Posterior cingulate gyrus (tissue), 11 donors: ENCODE data around the gene TES.
"Not testable (repeated sequence)": the region's sequence is repeated elsewhere in the genome, so short reads cannot be mapped to it uniquely, and the experiment has no call there.

ENCODE experiments used
- DNase-seq, 10 donors: peaks; one replicate each; pipeline versions ENCODE4 v3.0.0 to v3.0.0-alpha.2; 2020 to 2021; ENCODE audit warnings: mixed read lengths in 3 of 10
- intact Hi-C: fragments of 100-400 bp; cut with DNase I; formaldehyde crosslinking; loops from one replicate; pipeline ENCODE4 v1.15.1; 2023

The TES gene

DNA sequence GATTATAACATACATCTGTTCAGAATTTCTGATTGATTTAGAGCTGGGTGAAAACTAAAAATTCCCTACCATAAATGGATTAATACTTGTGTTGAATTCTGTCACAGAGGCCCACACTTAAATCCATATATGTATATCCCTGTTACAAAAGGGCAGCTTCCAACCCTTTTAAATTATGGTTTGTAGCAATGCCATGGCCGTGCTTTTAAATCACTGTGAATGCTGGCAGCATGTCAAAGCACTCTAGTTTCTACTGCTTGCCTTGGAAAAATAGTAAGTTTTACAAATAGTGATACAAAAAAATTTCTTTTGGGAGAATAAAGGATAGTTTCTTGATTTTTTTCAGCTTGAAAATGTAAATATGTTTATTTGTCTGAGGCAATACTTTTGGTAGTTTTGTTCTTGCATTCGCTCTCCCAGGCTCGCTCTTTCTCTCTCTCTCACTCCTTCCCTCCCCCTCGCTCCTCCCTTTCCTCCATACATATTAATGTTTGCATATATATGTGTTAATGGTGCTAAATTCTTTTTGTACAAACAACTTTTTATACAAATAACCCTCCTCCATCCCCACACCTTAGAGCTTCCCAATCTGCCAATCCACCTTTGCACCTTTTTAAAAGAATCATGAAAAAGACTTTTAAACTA, 29.8 kb downstream of the TES start:
- DNase-seq: no peak
- intact Hi-C loops: no loop called here

DNA sequence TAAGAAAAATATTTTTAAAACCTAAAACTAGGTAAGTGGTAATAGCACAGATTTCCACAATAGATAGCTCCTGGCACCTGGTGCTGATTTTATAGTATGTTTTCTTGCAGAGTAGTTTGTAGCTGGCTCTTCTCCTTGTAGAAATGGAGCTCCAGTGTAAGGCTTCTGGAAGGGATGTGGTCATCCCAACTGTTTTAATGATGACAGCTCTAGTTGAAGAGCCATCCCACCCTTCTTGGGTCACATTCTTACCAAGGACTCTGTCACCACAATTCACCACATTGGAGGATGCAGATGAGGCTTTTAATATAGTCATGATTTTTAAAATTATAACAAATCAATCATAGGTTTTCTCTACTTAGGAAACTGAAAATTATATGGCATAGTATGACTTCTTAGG, 31.0 kb downstream of the TES start:
- DNase-seq: no peak
- intact Hi-C loops: no loop called here

DNA sequence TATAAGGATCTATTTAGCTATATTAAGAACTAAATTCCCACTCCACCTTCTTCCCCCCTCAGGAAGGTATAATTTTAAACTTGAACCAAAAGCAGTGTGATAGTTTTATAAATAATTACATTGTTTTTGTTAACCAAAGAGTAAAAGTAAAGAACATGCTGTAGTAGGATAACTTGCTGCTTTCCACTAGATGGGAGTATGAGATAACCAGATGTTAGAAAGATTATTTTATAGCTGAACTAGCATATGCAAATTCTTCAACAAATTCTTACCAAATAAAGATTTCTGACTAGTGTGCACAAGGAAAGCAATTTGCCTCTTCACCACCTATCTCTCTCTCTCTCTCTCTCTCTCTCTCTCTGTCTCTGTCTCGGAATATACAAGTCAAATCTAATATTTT, 31.8 kb downstream of the TES start:
- DNase-seq: no peak
- intact Hi-C loops: no loop called here

DNA sequence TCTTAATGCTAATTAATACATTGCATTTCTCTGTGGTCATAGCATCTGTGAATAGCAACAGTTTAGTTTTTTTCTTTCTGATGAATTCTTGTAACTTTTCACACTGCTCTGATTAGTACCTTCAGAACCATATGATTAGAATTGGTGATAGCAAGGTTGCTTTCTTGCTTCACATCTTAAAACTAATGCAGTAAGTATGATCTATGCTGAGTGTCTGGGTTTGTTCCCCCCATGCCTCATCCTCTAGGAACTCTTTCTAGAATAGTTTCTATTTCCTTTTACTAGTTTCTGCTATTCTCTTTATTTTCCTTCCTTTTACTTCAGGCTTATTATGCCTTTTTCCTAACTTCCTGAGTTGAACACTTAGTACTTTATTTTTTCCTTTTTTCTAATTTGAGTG, 32.4 kb downstream of the TES start:
- intact Hi-C loops: no loop called here
- no peak for DNase-seq

DNA sequence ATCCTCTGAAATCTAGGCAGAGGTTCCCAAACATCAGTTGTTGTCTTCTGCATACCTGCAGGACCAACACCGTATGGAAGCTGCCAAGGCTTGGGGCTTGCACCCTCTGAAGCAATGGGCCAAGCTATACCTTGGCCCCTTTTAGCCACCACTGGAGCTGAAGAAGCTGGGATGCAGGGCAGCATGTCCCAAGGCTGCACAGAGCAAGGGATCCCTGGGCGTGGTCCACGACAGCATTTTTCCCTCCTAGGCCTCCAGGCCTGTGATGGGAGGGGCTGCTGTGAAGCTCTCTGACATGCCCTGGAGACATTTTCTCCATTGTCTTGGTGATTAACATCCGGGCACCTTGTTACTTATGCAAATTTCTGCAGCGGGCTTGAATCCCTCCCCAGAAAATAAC, 34.5 kb downstream of the TES start:
- DNase-seq: peak in 1 of 10 donors; percentile 29
- intact Hi-C loops: not testable (repeated sequence)

DNA sequence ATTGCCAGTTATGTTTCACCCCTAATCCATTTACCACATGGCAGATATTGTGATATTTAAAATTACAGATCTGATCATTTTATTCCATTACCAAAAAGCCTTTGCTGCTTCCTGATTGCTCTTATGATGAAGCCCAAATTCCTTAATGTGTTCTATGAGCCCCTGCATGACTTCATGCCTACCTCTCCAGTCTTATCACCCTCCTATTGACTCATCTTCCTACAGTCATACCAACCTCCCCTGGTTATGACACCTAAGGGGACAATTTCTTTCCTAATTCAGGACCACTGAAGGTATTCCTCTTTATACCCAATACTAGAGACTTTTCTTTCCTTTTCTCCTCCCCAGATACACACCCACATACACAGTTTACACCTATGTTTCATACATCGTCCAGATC, 36.0 kb downstream of the TES start:
- DNase-seq: no peak
- intact Hi-C loops: no loop called here

DNA sequence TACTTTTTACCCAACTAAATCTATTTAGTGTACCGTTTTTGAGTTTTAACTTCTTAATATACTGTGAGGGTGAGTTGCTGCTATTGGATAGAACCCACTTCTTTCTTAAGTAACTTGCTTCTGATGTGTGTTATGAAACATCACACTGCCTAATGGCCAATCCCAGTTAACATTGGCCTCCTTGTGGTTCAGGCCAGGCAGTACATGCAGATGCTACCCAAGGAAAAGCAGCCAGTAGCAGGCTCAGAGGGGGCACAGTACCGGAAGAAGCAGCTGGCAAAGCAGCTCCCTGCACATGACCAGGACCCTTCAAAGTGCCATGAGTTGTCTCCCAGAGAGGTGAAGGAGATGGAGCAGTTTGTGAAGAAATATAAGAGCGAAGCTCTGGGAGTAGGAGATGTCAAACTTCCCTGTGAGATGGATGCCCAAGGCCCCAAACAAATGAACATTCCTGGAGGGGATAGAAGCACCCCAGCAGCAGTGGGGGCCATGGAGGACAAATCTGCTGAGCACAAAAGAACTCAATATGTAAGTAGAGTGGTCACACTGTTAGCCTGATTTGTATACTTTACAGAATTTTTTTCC, 39.7 kb downstream of the TES start:
- DNase-seq: no peak
- intact Hi-C loops: no loop called here

DNA sequence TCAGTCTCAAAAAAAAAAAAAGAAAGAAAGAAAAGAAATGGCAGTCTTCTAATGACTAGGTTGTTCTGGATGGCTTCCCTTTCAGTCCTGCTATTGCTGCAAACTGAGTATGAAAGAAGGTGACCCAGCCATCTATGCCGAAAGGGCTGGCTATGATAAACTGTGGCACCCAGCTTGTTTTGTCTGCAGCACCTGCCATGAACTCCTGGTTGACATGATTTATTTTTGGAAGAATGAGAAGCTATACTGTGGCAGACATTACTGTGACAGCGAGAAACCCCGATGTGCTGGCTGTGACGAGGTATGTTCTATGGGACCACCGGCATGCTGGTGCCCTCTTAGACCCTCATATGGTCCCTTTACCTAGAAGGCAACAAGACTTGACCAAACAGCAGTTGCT, 41.3 kb downstream of the TES start:
- DNase-seq: no peak
- intact Hi-C loops: no loop called here

DNA sequence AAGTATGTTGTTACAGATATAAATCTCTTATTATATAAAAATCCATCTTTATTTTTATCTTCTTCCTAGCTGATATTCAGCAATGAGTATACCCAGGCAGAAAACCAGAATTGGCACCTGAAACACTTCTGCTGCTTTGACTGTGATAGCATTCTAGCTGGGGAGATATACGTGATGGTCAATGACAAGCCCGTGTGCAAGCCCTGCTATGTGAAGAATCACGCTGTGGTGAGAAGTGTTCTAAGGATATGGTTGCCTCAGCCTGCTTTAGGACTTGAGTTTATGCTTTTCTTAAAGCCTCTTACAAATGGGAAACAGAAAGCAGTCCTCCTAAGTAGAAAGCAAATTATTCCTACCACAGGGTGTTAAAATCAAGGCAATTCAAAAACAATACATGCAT, 41.9 kb downstream of the TES start:
- no peak for DNase-seq
- intact Hi-C loops: no loop called here

DNA sequence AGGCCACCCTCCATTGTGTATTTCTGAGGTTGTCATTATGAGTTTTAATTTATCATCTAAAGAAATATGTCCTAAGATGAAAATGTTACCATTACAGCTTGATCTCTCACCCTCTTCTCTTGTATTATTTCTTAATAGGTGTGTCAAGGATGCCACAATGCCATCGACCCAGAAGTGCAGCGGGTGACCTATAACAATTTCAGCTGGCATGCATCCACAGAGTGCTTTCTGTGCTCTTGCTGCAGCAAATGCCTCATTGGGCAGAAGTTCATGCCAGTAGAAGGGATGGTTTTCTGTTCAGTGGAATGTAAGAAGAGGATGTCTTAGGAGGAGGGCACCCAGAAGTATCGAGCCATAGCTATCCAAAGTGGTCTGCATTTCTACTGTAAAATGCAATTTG, 46.8 kb downstream of the TES start:
- intact Hi-C loops: loop anchor here (5.0 kb wide), 1 partner anchor 270 kb away; the partner anchor contains the start of gene CAV1
- DNase-seq: no peak

DNA sequence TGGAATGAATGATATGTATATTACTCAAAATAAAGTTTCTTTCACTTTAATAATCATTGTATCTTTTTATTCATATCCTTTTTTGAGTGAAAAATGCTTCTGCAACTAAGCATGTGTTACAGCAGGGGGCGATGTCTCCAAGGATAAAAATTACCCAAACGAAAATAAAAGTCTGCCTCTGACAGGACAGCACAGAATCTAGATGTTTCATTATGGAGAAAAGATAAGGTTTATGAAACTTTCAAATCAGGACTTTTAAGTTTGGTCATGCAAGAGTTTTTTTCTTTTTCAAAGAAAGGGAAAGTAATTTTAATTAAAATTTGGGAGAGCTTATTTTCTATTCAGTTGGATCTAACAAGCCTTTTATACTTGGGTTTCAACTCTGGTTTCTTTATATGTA, 48.4 kb downstream of the TES start:
- peak in 1 of 10 donors; percentile 24 for DNase-seq
- intact Hi-C loops: loop anchor here (1.0 to 5.0 kb wide), 3 partner anchors 269 to 550 kb away; partner anchors contain the start of gene CAV1

DNA sequence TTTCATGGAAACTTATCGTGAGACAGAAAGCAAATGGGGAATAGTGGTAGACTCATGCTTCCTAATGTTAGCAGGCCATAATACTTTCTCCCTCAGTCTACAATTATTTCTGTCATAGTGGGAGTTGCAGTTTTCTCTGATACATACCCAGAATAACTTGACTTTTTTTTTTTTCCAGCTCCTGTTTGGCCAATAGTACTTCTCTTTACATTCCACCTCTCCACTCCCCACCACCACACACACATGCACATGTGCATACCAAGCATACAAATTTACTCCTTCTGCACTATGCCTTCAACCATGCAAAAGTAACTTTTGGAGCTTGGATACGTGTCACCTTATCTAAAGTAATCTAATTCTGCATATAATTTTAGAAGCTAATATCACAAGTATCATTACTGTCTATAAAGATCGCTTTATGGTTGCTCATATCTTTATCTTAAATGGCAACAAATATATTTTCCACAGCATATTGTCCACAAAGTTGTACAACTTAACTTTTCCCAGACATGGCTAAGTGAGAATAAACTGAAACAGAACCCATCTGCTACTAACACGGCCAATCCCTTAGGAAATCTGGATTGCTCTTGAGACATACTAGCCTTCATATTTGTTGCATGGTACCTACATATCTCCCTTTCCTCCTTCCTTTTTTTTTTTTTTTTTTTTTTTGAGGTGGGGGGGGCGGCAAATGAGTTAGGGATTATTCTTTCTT, 49.0 kb downstream of the TES start:
- DNase-seq: no peak
- intact Hi-C loops: loop anchor here (2.0 to 5.0 kb wide), 2 partner anchors 268 to 549 kb away; partner anchors contain the start of gene CAV1

DNA sequence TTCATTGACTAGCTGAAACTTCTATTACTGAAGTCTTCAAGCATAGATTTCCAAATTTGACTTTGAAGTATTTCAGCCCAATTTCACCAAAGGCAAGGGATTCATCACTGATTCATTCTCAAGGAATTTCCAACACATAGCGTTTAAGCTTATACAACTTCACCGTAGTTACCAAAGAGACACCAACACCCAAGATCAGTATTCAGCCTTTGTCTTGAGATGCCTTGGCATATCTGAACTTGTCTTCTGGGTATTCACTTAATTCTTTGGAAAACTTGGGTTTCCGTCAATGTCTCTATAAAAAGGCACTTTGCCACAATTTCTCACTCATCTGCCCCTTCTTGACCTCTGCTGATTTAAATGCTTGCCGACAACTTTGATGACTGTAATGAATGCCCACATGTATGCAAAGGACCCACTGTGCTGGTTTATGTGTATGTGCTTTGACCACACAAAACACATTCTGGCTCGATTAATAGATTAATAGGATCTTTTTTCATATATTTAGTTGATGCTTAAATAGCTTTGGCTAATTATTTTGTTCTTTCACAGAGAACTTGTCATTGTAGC, 49.6 kb downstream of the TES start:
- intact Hi-C loops: loop anchor here (2.0 to 5.0 kb wide), 2 partner anchors 267 to 549 kb away; partner anchors contain the start of gene CAV1
- DNase-seq: no peak

DNA sequence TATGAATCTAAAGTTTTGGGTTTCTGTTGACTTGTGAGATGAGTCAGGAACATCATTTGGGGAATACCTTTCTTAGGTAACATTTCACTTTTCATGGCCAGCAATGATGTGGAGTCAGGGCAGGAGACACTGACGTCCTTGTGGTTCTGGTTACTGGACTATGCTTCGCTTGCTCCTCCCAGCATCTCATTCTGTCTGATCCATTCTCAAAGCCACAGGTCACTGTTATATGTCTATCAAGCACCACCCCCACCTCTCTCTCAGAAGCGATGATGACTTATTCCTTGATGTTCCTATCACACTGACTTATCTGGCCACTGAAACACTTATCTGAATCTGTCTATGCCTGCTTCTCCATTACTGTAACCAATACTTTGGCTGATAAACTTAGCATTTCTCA, 51.6 kb downstream of the TES start:
- no peak for DNase-seq
- intact Hi-C loops: no loop called here

DNA sequence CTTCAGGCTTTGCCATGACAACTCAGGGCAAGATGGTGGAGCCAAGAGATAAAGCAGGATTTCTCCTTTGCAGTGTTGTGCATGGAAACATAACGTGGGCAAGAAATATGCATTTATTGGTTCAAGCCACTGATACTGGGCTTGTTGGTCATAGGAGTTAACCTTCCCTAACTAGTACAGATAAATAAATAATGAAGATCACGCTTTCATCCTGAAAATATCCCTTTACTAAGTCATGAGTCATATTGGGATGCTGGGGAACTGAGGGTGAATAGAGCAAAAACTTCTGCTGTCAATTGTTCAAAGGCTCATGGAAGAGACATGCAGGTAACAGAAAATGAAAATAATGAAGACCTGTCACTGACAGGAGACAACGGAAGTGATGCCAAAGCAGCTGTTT, 55.5 kb downstream of the TES start:
- DNase-seq: no peak
- intact Hi-C loops: no loop called here

DNA sequence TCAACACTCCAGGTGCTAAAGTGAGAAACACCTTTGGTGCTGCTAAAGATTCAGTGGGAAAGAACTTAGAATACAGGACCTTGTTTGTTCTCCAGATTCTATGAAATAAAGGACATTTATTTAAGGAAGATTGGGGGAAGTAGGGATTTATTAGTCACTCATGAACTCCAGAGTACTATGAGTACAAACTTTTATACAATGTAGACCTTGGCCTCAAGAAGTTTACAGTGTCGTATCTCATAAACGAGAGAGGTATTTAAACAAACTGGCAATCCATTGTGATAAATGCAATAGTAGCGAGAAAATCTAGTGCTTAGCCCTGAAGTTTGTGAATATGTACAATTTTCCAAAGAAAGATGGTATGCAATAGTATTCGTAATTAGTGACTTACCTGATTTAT, 59.1 kb downstream of the TES start:
- intact Hi-C loops: no loop called here
- DNase-seq: no peak

DNA sequence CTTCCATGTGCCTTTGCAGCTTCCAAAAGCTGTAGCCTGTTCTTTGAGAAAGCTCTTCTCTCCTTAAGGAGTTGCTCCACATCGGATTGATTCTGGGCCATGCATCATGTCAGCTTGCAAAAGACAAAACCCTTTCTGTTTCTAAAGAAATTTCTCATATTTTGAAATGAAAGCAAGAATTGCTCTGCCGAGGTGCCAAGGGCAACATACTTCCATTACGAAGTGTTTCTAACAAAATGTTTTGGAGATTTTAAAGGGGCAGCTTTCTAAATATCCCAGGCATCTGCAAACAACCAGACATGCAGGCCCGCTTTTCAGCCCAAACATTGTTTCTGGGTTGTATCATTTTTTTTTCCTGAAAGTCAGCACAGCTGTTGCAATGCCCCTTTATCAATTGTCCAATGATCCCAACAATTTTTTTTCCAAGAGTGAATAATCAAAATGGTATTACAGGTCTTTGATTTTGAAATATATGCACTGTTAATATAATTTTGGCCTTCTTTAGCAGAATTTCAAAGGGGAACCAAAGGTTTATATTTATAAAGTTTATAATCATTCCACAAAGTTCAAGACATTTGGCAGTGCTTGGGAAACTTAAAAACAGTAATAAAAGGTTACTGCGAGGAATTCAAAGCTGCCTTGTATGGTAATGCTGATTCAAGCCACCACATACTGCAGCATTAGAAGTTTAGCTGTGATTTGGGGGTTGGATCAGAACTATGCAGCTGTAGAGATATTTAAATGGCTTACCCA, 61.0 kb downstream of the TES start:
- intact Hi-C loops: no loop called here

DNA sequence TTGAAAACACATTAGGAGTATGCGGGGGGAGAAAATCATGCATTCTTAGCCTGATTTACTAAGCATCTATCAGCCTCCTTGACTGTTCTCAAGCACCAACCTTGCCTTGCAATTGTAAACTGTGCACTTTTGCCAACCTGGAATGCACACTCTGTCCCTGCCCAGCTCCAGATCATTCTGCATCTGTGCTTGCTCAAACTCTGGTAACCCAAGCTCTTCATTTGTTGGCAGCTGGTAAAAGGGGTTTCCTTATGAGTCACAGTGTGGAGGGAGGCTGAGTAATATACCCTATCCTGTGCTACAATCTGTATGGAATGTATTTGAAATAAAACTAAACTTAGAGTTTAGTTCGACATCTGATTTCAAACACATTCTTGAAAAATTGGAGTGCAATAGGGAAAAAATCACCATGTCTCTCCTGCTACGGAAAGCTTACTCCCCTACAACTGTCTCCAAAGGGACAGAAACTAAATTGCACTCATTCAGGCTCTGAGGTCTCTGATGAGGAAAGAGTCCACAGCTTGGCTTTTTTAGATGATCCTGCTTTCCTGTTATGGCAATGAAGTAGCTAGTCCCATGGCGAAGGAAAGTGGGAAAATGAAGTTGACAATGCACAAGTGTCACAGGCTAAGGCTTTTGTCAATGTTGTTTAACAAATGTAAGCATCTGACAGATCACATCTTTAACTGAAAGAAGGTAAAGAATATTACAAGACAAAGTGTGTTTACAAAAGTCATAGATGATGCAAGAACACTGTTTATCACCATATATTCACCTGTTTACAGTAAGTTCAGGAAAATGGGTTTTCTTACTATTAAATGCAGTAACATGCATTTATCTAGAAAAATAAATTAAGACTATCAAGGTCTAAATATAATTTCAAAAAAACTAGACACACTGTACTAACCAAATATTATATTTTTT, 61.9 kb downstream of the TES start:
- intact Hi-C loops: no loop called here
- peak in 1 of 10 donors; percentile 41 for DNase-seq

More for the DNA sequence above, 61.0 kb downstream of the TES start:
- no peak for DNase-seq

DNA sequence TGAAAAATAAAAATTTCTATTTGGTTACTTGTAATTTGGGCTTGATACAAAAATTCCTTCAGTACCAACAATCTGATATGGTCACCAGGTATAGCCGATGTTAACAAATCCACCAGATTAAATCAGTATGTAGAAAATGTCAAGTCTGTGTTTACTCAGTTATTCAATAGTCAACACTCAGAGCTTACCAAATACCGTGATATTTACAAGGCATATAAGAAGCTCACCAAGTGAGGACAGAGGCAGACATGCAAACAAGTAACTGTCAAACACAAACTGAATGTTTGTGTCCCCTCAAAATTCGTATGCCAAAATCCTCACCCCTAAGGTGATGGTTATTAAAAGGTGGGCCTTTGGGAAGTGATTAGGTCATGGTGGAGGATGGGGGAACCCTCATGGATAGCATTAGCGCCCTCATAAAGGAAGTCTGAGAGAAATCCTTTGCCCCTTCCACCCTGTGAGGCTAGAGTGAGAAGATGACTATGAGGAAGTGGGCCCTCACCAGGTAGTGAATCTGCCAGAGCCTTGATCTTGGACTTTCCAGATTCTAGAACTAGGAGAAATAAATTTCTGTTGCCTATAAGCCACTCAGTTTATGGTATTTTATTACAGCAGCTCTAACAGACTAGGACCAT, 63.1 kb downstream of the TES start:
- intact Hi-C loops: no loop called here
- DNase-seq: no peak
